Activated naive CD4-positive, alpha-beta T cell treated with Interleukin-2 at 50 U/mL for 16 hours (primary cell): ENCODE measurements around the gene RPS28.
"Not testable (repeated sequence)": the region's sequence is repeated elsewhere in the genome, so short reads cannot be mapped to it uniquely, and the experiment has no call there.

Source experiments
- DNase-seq: peaks from one replicate; pipeline ENCODE4 v3.0.0-alpha.2; 2020

The RPS28 gene

DNA sequence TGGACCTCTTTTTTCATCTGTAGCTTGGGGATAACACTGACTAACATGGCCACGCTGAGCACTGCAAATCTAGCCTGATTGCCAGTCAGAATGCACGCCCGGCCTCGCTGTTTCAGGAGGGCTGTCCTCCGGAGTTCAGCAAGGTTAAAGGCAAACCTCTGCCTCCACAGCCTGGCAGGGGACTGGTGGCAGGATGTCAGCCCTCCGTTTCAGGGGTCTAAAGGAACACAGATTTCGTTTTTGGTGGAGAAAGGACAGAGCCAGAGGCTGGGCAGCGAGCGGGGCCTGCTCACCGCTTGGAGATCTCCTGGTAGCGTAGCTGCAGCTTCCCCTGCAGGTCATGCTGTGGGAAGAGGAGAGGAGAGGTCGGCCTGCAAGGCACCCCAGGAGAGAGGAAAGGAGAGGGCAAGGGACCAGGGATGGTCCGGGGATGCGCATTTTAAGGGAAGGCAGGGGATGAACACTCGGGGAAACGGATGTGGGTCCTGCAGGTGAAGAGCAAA, 681 bp upstream of the RPS28 start:
- peak; percentile 15 for DNase-seq

GRCh38 chr19:8321986-8322637, 816 bp downstream of the RPS28 start:
- no peak for DNase-seq

DNA sequence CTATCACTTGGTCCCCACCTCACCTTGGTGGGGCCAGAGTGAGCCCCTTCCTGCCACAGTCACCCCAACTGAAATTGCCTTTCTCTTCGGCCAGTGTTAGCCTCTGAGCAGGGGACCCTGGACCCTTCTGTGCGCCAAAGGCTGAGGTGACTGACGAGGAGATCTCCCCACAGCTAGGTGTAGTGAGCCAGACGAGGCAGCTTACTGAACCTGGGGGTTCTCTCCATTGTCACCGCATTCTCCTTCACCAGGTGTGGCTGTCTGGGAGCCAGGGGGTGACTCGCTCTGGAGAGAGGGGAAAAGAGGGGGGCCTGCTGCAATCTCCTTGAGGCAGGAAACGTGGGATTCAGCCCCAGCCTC, 1.3 kb downstream of the RPS28 start:
- no peak for DNase-seq

DNA sequence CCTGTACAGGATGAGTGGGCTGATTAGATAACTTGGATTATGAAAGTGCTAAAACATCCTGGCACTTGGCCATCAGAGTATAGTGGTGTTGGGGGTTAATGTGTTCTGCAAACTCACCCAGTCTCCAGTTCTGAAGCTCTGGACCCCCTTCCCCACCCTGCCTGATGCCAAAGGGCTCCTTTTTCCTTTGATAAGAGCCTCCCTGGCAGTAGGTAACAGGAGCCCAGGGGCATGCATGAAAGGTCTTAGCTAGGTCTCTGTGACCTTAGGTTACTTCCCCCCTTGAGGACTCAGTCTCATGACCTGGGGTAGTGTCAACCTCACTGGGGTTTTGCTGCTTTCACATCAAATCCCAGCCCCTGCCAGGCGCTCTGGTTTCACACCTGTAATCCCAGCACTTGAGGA, 2.5 kb downstream of the RPS28 start:
- DNase-seq: peak; percentile 3

DNA sequence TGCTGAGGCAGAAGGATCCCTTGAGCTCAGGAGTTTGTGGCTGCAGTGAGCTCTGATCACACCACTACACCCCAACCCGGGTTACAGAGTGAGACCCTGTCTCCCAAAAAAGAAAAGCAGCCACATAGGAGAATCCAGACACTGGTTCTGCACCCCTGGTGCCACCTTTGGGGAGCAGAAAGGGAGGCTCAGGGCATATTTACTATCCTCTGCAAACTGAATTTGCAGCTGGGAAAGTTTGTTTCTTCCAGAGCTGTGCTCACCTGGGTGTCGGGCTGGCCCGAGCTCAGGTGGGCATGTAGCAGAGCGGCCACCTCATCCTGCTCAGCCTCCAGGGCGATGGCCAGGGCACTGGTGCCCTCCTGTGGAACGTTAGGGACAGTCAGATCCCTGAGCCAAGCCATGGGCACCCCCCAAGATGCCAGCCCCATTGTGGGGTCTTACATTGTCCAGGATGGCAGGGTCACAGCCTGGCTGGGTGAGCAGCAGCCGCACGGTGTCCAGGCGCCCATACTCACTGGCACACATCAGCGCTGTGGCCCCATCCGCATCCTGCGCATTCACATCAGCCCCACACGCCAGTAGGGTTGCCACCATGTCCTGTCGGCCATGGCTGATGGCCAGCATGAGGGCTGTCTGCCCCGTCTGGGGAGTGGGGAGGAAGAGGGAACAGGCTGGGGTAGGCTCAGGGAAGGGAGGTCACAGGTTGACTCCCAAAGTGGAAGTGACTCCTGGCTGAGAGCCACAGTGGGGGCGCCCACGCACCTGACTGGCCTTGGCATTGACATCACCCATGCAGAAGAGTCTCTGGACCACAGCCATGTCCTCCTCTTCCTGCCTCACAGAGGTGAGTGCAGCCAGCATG, 3.1 kb downstream of the RPS28 start:
- peak; percentile 3 for DNase-seq

DNA sequence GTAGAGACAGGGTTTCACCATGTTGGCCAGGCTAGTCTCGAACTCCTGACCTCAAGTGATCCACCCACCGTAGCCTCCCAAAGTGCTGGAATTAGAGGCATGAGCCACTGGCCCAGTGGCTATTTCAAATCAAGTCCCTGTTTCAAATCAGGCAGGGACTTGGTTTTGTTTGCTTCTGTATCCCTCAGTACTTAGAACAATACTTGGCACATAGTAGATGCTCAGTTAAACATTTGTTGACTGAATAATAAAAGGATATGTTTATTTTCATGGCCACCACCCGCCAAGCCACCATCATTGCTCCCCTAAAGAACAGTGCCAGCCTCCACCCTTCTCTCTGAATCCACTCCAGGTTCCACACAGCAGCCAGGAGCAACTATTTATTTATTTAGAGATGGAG, 4.2 kb downstream of the RPS28 start:
- no peak for DNase-seq

DNA sequence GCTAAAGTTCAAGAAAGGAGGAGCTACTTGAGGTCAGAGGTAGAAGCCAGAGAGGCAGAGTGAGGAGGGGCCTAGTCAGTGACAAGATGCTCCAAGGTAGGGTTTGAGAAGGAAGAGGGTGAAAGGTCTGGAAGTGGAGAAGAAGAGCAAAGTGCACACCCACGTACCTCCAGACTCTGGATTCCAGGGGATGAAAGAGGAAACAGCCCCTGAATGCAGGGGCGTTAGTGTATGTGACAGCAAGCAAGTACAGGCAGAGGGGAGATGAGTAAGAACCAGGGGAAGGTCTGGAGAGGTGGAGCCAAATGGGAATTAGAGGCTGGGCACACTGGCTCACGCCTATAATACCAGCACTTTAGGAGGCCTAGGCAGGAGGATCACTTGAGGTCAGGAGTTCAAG, 8.7 kb downstream of the RPS28 start:
- no peak for DNase-seq

DNA sequence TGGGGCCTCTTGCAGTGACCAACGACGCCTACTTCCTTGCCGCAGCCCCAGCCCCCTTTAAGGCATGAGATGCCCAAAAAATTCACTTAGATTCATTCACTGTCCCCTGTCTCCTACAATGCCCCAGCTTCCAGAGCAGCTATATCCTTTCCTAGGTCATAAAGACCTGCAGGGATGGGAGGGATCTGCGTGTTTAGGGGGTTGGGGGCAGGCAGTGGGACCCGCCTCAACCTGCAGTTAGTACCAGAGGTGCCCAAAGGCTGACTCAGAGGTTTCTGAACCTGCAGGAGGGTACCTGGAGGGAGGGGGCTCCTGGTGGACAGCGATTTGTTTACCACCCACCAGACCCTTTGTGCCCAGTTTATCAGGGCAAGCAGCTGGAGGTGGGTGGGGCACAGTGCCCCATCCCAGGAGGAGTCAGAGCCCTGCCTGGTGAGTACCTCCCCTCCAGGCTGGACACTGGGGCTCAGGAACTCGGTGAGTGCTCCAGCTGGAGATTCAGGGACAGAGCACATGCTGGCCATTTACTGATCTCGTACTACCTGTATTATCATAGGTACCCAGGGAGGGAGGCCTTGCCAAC, 10.1 kb downstream of the RPS28 start:
- DNase-seq: no peak

- no peak for DNase-seq
Measured at GRCh38 chr19:8332976-8333766, 11.9 kb downstream of the RPS28 start.

GRCh38 chr19:8333767-8334457, 12.6 kb downstream of the RPS28 start:
- no peak for DNase-seq

DNA sequence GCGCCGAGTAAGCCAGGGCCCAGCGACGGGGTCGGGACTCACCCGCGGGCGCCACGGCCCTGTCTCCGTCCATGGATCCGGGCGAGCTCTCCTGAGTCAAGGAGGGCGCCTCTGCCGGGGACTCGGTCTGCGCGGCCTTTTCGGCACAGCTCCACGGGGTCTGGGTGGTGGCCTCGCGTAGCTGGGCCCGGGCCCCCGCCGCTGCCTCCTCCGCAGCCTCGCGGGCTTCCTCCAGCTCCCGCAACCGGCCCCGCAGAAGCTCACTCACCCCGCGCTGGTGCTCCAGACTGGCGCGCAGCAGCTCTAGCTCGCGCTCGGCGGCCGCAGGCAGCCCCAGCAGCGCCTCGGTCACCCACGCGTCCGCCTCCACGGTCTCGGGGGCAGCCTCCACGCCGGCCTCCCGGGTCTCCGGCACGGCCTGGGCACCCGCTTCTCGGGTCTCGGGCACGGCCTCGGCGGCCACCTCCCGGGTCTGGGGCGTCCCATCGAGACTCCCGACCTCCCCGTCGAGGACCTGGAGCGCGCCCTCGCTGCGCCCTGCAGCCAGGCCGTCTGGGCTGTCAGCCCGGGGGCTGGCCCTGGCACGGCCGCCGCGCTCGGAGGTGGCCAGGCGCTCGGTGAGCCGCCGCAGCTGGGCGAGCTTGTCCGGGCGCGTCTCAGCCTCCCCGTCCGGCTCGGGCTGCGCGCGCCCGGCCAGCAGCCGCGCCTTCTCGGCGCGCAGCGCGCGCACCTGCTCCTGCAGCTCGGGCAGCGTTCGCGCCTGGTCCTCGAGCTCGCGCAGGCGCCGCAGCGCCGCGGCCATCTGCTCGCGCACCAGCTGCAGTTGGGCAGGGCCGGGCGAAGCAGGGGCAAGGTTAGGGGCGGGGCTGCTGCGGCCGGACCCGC, 13.4 kb downstream of the RPS28 start:
- DNase-seq: peak; percentile 21

DNA sequence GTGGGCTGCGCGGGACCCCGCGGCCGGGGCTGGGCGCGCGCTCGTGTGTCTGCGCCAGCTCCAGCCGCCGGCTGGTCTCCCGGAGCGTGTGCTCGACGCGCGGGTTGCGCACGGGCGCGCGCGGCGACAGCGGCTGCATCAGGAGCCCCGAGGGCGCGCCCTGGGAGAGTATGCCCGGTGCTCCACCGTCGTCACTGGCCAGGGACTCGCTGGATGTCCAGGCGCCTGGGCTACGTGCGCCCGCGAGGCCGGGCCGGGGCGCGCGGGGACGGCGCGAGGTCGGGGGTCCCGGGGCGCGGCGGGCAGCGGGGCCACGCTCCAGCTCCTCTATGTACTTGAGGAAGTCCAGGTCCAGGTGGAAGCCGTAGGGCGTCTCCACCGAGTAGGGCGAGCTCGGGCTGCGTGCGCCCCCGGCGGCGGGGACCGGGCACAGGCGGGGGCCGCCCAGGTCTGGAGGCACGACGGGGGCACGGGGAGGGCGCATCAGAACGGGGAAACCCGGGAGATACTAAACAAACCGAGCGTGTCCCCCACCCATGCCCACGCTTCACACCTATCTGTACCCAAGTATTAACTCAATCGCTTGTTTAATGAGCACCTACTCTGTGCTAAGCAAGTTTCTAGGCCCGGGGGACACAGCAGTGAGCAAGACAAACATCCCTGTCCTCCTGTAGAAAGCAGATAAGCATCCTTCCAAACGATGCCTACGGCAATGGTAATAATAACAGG, 14.2 kb downstream of the RPS28 start:
- peak; percentile 23 for DNase-seq

DNA sequence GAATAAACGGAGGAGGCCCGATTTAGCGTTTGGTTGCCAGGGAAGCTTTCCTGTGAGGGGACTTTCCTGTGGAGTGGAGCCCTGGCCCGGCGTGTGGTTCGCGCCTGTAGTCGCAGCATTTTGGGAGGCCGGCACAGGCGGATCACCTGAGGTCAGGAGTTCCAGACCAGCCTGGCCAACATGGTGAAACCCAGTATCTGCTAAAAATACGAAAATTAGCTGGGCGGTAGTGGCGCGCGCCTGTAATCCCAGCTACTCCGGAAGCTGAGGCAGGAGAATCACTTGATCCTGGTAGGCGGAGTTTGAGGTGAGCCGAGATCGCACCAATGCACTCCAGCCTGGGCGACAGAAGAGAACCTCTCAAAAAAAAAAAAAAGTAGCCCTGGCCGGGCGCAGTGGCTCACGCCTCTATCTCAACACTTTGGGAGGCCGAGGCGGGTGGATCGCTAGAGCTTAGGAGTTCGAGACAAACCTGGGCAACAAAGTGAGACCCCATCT, 14.8 kb downstream of the RPS28 start:
- no peak for DNase-seq

- no peak for DNase-seq
Measured at GRCh38 chr19:8336660-8337059, 15.4 kb downstream of the RPS28 start.

- DNase-seq: no peak
Measured at GRCh38 chr19:8337728-8338127, 16.4 kb downstream of the RPS28 start.

- no peak for DNase-seq
Measured at GRCh38 chr19:8338835-8339234, 17.5 kb downstream of the RPS28 start.

GRCh38 chr19:8340341-8341096, 19.2 kb downstream of the RPS28 start:
- DNase-seq: no peak

- DNase-seq: not testable (repeated sequence)
Measured at GRCh38 chr19:8341504-8341903, 20.2 kb downstream of the RPS28 start.

- no peak for DNase-seq
Measured at GRCh38 chr19:8342316-8342683, 21.0 kb downstream of the RPS28 start.
